Mucosa of stomach (tissue), 1 donor: ENCODE data around the gene GRIK3.

Experiments
- H3K27me3 ChIP-seq: one replicate; pipeline ENCODE4 v1.7.0; 2013; ENCODE audit warnings: mild to moderate bottlenecking, low read length; ENCODE audit not compliant: control insufficient read depth, insufficient read depth
- H3K36me3 ChIP-seq: one replicate; pipeline ENCODE4 v1.7.0; 2013; ENCODE audit warnings: low read length; ENCODE audit not compliant: control insufficient read depth, insufficient read depth
- H3K4me1 ChIP-seq: one replicate; pipeline ENCODE4 v1.7.0; 2013; ENCODE audit warnings: mild to moderate bottlenecking, low read length; ENCODE audit not compliant: control insufficient read depth, insufficient read depth
- H3K4me3 ChIP-seq: one replicate; pipeline ENCODE4 v1.7.0; 2013; ENCODE audit warnings: low read length
- H3K9ac ChIP-seq: one replicate; pipeline ENCODE4 v1.7.0; 2013; ENCODE audit warnings: mild to moderate bottlenecking, low read length, moderate library complexity
- H3K9me3 ChIP-seq: one replicate; pipeline ENCODE4 v1.7.0; 2013; ENCODE audit warnings: mild to moderate bottlenecking, low read length, moderate library complexity; ENCODE audit not compliant: control insufficient read depth
- donor health status: Pancreatic carcinoma.

Gene GRIK3

DNA sequence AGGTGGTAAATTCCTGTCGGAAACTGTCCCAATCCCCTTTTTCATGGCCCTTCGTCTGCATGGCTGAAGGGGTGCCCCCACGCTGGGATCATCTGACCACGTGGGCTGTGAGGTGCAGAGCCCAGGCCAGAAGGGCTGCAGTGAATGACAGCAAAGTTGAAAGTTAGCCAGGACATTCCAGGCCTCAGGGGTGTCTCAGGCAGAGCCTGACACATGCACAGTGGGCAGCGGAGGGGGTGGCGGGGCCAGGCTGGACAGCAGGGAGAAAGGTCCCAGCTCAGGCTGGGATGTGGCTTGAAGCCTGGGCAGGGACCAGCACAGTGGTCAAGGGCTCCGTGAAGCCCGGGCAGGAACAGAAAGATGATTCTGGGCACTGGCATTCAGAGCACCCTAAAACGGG lies 49.6 kb downstream of the GRIK3 start:
- Histone ChIP-seq H3K27me3 (peaks cover 2% of the 10 kb centered on the region), H3K36me3 (no peaks in the 10 kb centered on the region), H3K9me3 (no peaks in the 10 kb centered on the region), H3K4me1 (no peaks in the 10 kb centered on the region), H3K4me3 (no peak overlapping the region), H3K9ac (no peak overlapping the region)

DNA sequence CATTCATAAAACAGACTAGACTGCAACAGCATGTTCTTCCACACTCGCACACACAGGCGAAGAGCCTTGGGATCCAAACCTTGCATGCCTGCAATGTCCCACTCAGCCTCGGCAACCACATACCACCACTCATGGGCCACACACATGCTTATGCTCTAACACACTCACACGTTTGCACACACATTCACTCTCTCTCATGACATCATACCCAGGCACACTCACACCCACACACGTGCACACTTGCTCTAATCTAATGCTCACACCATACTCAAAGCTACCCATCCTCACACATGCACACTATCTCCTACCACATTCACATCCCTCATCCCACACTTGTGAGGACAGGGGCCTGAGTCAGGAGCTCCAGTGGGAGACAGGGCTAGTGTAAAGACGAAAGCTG lies 50.3 kb downstream of the GRIK3 start:
- H3K4me3 ChIP-seq, result no peak overlapping the region
- H3K36me3 ChIP-seq, result no peaks in the 10 kb centered on the region
- no peaks in the 10 kb centered on the region for H3K4me1 ChIP-seq
- no peaks in the 10 kb centered on the region for H3K9me3 ChIP-seq
- H3K9ac ChIP-seq, result no peak overlapping the region
- H3K27me3 ChIP-seq, result peaks cover 2% of the 10 kb centered on the region

GRCh38 chr1:36982709-36983108 lies 51.6 kb downstream of the GRIK3 start:
- Histone ChIP-seq H3K4me1 (no peaks in the 10 kb centered on the region), H3K27me3 (peaks cover 2% of the 10 kb centered on the region), H3K36me3 (no peaks in the 10 kb centered on the region), H3K9ac (no peak overlapping the region), H3K9me3 (no peaks in the 10 kb centered on the region), H3K4me3 (no peak overlapping the region)

DNA sequence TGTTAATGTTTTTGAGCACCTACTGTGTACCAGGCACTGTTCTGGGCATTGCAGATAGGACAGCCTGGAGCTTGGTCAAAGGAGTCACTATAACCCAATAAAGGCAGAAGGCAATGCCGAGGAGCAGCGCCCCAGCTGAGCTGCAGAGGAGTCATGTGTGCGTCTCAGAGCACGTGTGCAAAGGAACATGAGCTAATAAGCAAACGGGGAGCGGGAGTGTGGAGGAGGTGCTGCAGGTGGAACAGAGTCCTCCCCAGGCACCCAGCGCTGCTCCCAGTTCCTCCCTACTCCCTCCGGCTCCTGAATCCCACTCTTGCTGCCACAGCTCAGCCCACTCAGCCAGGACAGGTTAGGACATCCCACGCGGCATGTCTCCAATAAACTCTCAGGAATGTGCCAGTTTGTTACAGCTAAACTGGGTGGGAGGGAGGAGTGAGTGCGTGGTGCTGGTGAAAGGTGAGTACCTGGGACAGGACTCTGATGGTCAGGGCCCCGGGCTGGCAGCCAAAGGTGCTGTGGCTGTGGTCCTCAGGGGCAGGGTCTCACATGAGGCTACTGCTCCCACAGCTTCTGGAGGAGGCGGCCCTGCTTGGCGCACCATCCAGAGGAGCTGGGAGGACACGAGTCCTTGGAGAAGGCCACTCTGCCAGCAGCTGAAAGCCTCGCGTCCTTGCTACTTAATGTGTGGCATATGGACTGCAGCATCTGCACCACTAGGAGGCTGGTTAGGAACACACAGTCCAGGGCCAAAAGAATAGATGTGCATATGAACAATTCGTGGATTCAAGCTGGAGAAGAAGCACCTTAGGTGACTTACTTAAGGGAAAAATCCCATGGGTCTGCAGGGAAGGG lies 52.3 kb downstream of the GRIK3 start:
- Histone ChIP-seq H3K27me3 (peaks cover 2% of the 10 kb centered on the region), H3K4me3 (no peak overlapping the region), H3K36me3 (no peaks in the 10 kb centered on the region), H3K4me1 (no peaks in the 10 kb centered on the region), H3K9me3 (no peaks in the 10 kb centered on the region), H3K9ac (no peak overlapping the region)

- Histone ChIP-seq H3K27me3 (peaks cover 2% of the 10 kb centered on the region), H3K4me1 (no peaks in the 10 kb centered on the region), H3K9me3 (no peaks in the 10 kb centered on the region), H3K4me3 (no peak overlapping the region), H3K9ac (no peak overlapping the region), H3K36me3 (no peaks in the 10 kb centered on the region)
Observed at GRCh38 chr1:36981126-36981525, 53.2 kb downstream of the GRIK3 start.

GRCh38 chr1:36977731-36978406 lies 56.4 kb downstream of the GRIK3 start:
- Histone ChIP-seq H3K36me3 (no peaks in the 10 kb centered on the region), H3K4me1 (no peaks in the 10 kb centered on the region), H3K27me3 (no peaks in the 10 kb centered on the region), H3K4me3 (no peak overlapping the region), H3K9ac (no peak overlapping the region), H3K9me3 (no peaks in the 10 kb centered on the region)

DNA sequence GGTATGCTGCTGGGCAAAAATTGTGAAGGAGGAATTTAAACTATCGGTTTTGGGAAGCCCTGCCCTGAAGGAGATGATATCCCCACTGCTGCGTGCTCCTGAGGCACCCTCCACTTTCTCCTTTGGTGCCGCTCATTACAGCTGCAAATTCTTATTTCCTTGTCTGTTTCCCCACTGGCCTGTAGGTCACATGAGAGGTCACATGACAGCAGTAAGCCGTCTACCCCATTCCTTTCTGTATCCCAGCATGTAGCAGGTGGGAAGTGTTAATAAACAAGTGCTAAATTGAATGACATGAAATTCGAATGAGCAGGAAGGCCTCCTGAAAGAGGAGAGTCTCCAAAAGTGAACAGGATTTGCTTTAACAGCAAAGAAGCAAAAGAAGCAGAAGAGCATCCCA lies 58.7 kb downstream of the GRIK3 start:
- Histone ChIP-seq H3K27me3 (no peaks in the 10 kb centered on the region), H3K4me3 (no peak overlapping the region), H3K36me3 (no peaks in the 10 kb centered on the region), H3K9ac (no peak overlapping the region), H3K4me1 (no peaks in the 10 kb centered on the region), H3K9me3 (no peaks in the 10 kb centered on the region)

DNA sequence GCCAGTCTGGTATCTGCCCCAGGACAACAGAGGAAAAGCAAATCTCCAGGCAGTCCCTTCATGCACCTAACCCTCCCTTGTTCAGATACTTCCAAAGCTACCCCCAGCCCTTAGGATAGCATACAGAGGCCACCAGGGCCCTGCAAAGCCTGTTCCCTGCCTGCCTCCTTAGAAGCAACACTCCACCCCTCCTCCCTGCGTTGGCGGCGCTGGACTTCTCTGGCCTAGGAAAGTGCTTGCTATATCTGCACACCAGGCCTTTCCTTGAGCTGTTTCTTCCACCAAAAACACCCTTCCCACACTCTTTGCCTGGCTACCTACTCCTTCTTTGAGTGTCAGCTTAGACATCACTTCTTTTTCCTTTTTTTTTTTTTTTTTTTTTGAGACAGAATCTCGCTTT lies 61.3 kb downstream of the GRIK3 start:
- no peak overlapping the region for H3K9ac ChIP-seq
- H3K4me3 ChIP-seq, result no peak overlapping the region
- no peaks in the 10 kb centered on the region for H3K27me3 ChIP-seq
- H3K4me1 ChIP-seq, result no peaks in the 10 kb centered on the region
- H3K36me3 ChIP-seq, result no peaks in the 10 kb centered on the region
- H3K9me3 ChIP-seq, result no peaks in the 10 kb centered on the region

DNA sequence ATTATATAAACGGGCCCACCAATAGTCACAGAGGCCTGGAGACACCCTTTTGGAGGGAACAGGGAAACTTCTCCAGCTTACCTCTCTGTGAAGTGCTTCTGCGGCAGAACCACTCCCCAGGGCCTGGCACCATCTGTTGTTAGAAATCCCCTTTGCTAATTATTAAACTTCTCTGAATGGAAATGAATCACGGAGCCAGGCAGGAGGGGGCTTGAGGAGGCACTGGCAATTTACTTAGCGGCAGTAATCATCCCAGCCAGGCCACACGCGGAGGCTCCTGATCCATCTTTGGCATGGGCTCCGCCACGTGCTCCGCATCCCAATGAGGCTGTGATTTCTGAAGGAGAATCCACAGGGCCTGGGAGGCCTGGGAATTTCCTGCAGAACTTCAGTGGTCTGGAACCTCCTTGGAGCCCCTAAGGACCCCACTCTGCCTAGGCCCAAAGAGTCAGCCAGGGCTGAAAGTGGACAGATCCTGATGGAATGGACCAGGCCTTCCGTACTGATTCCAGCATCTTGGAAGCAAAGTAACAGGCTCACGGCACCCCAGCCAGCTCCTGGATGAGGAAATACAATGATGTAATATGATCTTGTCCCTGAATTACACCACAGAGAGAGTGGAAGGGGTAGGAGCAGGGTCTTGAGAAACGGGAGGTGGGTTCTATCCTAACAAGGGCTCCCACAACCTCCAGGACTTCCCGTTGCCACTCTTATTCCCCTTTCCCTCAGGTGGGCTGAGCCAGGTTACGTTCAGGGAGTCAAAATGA lies 62.3 kb downstream of the GRIK3 start:
- H3K36me3 ChIP-seq, result no peaks in the 10 kb centered on the region
- H3K27me3 ChIP-seq, result no peaks in the 10 kb centered on the region
- H3K4me3 ChIP-seq, result no peak overlapping the region
- H3K9ac ChIP-seq, result no peak overlapping the region
- H3K4me1 ChIP-seq, result no peaks in the 10 kb centered on the region
- H3K9me3 ChIP-seq, result no peaks in the 10 kb centered on the region

GRCh38 chr1:36968730-36969129 lies 65.6 kb downstream of the GRIK3 start:
- no peaks in the 10 kb centered on the region for H3K4me1 ChIP-seq
- H3K4me3 ChIP-seq, result no peak overlapping the region
- H3K9me3 ChIP-seq, result no peaks in the 10 kb centered on the region
- H3K27me3 ChIP-seq, result no peaks in the 10 kb centered on the region
- H3K36me3 ChIP-seq, result no peaks in the 10 kb centered on the region
- no peak overlapping the region for H3K9ac ChIP-seq

DNA sequence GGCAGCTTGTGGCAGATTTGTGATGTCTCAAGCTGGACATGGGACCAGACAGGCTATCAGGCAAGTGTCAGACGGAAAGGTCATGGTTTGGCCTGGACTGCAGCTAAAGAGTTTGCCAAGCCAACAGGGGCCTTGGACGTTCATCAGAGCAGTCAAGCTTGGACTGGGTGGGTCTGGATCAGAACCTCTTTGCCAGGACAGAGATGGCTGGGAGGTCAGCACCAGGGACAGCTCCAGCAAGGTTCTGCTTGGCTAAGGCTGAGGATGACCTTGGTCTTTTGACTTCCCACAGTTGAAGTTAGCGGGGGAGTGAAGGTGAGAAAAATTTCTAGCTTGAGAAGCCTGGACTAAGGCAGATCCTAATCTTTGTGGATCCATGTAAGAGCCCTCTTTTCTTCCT lies 68.1 kb downstream of the GRIK3 start:
- no peaks in the 10 kb centered on the region for H3K9me3 ChIP-seq
- no peaks in the 10 kb centered on the region for H3K4me1 ChIP-seq
- H3K9ac ChIP-seq, result no peak overlapping the region
- no peak overlapping the region for H3K4me3 ChIP-seq
- H3K36me3 ChIP-seq, result no peaks in the 10 kb centered on the region
- no peaks in the 10 kb centered on the region for H3K27me3 ChIP-seq
